ENCODE measurements around the gene EYA2.

The EYA2 gene

DNA sequence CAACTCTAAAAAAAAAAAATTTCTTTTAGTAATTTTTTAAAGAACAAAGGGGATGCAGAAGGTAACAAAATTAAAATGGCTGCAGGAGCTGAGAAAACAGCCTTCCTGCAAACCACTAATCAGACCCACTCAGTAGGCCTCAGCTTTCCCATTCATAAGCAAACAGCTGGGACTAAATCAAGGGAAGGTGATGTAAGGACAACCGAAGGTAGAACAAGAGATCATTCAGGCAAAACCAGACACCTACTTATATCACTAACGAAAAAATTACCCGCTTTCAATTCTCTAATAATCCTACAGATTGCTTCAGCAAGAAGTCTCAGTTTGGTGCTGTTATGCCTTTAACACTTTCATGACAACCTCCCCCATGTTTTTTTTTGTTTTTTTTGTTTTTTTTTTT is 337.9 kb downstream of the EYA2 start:
- Histone ChIP-seq H3K36me3 (ENCODE audit: control insufficient read depth, insufficient read depth, low read length) (peaks cover 73% of the 10 kb centered on the region), H3K27ac (ENCODE audit: insufficient read depth, low read length, poor library complexity, severe bottlenecking) (no peak overlapping the region)

DNA sequence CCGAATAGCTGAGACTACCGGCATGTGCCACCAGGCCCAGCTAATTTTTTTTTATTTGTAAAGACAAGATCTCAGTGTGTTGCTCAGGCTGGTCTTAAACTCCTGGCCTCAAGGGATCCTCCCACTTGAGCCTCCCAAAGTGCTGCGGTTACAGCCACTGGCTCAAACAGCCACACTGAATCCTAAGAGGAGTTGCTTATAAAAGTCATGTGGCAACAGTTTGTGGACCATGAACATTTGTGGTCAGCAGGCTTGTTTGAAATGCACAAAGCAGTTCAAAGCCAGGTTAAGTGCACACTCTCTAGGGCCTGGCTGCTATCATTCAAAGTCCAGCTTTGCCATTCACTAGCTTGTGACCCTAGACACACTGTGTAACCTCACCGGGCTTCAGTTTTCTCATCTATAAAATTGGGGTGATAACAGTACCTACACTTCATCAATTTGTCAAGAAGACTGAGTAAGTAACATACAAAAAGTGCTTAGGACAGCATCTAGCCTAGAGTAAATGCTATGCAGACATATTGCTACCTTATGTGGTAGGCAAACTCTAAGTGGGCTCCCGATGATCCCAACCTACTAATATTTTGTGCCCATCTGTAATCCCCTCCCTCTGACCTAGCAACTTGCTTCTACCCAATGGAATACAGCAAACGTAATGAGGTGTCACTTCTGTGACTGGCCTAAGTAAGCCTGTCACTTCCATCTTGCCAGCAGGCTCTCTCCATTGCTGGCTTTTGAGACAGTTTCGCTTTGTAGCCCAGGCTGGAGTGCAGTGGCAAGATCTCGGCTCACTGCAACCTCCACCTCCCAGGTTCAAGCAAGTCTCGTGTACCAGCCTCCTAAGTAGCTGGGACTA is 338.9 kb downstream of the EYA2 start:
- peaks cover 76% of the 10 kb centered on the region for H3K36me3 ChIP-seq (ENCODE audit: control insufficient read depth, insufficient read depth, low read length)
- no peaks in the 10 kb centered on the region for H3K9me3 ChIP-seq (ENCODE audit: control insufficient read depth, low read length)
- no peak overlapping the region for H3K27ac ChIP-seq (ENCODE audit: insufficient read depth, low read length, poor library complexity, severe bottlenecking)
- DNase-seq = no peak
- H3K4me3 ChIP-seq (ENCODE audit: insufficient read depth, low read depth, low read length, poor library complexity, severe bottlenecking) = no peak overlapping the region
- H3K27me3 ChIP-seq (replicated peaks; ENCODE audit: control insufficient read depth, insufficient read depth, low read length, poor library complexity, severe bottlenecking) = no peaks in the 10 kb centered on the region
- H3K4me1 ChIP-seq (ENCODE audit: control insufficient read depth, insufficient read depth, low read length, poor library complexity, severe bottlenecking) = no peaks in the 10 kb centered on the region

More for the DNA sequence above, 337.9 kb downstream of the EYA2 start:
- H3K27me3 ChIP-seq (replicated peaks; ENCODE audit: control insufficient read depth, insufficient read depth, low read length, poor library complexity, severe bottlenecking) = no peaks in the 10 kb centered on the region
- DNase-seq = no peak
- no peak overlapping the region for H3K4me3 ChIP-seq (ENCODE audit: insufficient read depth, low read depth, low read length, poor library complexity, severe bottlenecking)
- no peaks in the 10 kb centered on the region for H3K4me1 ChIP-seq (ENCODE audit: control insufficient read depth, insufficient read depth, low read length, poor library complexity, severe bottlenecking)
- H3K9me3 ChIP-seq (ENCODE audit: control insufficient read depth, low read length) = no peaks in the 10 kb centered on the region

DNA sequence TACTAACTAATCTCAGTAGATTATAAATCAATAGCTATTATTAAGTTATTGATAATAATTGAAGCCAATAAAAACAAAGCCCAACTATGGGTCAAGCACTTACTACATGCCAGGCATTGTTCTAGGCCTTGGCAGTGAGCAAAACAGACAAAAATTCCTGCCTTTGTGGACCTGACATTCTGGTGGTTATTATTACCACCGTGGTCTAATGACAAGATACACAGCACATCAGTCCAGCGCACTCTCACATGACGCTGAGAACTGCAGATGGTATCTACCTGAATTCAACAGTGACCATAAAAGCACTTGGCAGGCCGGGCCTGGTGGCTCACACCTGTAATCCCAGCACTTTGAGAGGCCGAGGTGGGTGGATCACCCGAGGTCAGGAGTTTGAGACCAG is 340.5 kb downstream of the EYA2 start:
- H3K27me3 ChIP-seq (replicated peaks; ENCODE audit: control insufficient read depth, insufficient read depth, low read length, poor library complexity, severe bottlenecking) = no peaks in the 10 kb centered on the region
- no peaks in the 10 kb centered on the region for H3K4me1 ChIP-seq (ENCODE audit: control insufficient read depth, insufficient read depth, low read length, poor library complexity, severe bottlenecking)
- peaks cover 73% of the 10 kb centered on the region for H3K36me3 ChIP-seq (ENCODE audit: control insufficient read depth, insufficient read depth, low read length)
- no peak overlapping the region for H3K4me3 ChIP-seq (ENCODE audit: insufficient read depth, low read depth, low read length, poor library complexity, severe bottlenecking)
- H3K27ac ChIP-seq (ENCODE audit: insufficient read depth, low read length, poor library complexity, severe bottlenecking) = no peak overlapping the region
- no peaks in the 10 kb centered on the region for H3K9me3 ChIP-seq (ENCODE audit: control insufficient read depth, low read length)
- no peak for DNase-seq

DNA sequence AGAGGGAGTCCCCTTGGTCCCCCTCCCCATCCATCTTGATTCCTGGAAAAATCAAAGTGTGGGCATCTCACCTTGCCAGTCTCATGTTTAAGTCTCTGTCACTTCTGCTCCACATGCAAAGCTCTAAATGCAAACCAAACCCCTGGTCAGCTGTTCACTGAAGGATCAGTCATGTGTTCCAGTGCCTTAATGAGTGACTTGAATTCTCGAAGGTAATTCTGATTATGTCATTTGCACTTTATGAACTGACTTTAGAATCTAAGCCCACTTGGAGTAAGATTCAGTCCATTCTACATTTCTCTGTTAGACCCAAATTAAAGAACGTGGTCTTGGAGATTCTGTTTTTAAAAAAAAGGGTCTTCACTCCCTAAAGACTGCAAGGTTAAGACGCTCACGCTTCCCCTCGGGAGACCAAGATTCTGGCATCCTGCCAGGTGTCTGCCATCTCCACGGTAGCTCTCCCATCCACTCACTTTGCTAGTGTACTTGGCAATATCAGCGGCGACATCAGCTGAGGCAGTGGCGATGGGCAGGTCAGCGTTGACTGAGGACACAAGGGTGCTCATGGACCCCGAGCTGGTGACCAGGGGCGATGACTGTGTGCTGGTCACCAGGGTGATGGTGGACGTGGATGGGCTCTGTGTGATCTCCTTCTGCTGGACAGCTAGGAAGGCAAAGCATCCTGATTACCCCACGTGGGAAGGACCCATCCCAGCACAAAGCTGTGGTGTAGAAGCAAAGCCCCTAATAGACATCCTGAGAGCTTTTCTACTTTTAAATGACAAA is 341.4 kb downstream of the EYA2 start:
- Histone ChIP-seq H3K27me3 (replicated peaks; ENCODE audit: control insufficient read depth, insufficient read depth, low read length, poor library complexity, severe bottlenecking) (no peaks in the 10 kb centered on the region), H3K36me3 (ENCODE audit: control insufficient read depth, insufficient read depth, low read length) (peaks cover 68% of the 10 kb centered on the region), H3K4me1 (ENCODE audit: control insufficient read depth, insufficient read depth, low read length, poor library complexity, severe bottlenecking) (no peaks in the 10 kb centered on the region)

DNA sequence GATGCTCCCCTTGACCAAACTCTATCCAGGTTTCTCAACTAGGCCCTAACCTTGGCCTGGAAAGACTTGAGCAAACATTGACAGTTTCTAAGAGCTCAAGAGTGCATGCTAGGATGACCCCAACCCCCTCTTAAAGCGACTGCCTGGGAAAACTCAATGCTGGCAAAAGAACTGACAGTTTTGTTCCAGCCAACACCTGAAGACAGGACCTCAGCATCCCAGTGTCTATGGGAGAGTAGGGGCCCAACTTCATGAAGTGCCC is 341.9 kb downstream of the EYA2 start:
- peaks cover 65% of the 10 kb centered on the region for H3K36me3 ChIP-seq (ENCODE audit: control insufficient read depth, insufficient read depth, low read length)

More for the DNA sequence above, 341.4 kb downstream of the EYA2 start:
- H3K9me3 ChIP-seq (ENCODE audit: control insufficient read depth, low read length) = no peaks in the 10 kb centered on the region
- no peak overlapping the region for H3K27ac ChIP-seq (ENCODE audit: insufficient read depth, low read length, poor library complexity, severe bottlenecking)
- no peak for DNase-seq
- H3K4me3 ChIP-seq (ENCODE audit: insufficient read depth, low read depth, low read length, poor library complexity, severe bottlenecking) = no peak overlapping the region

DNA sequence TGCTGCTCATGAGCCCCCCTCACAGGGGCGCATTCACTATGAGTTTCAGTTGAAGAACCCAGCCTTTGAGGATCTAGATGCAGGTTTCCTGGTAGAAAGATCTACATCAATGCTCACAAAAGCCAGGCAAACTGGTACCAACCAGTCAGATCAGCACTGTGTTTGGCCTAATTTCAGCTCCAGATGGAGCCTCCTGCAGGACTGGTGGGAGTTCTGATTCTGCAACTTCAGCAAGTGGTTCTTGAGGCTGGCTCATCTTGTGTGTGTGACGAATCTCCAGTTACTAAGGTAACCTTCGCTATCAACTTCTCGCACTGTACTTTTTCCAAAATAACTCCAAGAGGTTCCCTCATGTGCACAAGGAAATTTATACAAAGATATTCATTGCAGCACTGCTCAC is 343.1 kb downstream of the EYA2 start:
- Histone ChIP-seq H3K27ac (ENCODE audit: insufficient read depth, low read length, poor library complexity, severe bottlenecking) (no peak overlapping the region), H3K4me1 (ENCODE audit: control insufficient read depth, insufficient read depth, low read length, poor library complexity, severe bottlenecking) (no peaks in the 10 kb centered on the region), H3K27me3 (replicated peaks; ENCODE audit: control insufficient read depth, insufficient read depth, low read length, poor library complexity, severe bottlenecking) (no peaks in the 10 kb centered on the region), H3K4me3 (ENCODE audit: insufficient read depth, low read depth, low read length, poor library complexity, severe bottlenecking) (no peak overlapping the region), H3K9me3 (ENCODE audit: control insufficient read depth, low read length) (no peaks in the 10 kb centered on the region), H3K36me3 (ENCODE audit: control insufficient read depth, insufficient read depth, low read length) (peaks cover 67% of the 10 kb centered on the region)
- no peak for DNase-seq

More for the DNA sequence above, 341.9 kb downstream of the EYA2 start:
- no peak for DNase-seq
- no peak overlapping the region for H3K27ac ChIP-seq (ENCODE audit: insufficient read depth, low read length, poor library complexity, severe bottlenecking)
- no peaks in the 10 kb centered on the region for H3K4me1 ChIP-seq (ENCODE audit: control insufficient read depth, insufficient read depth, low read length, poor library complexity, severe bottlenecking)
- H3K4me3 ChIP-seq (ENCODE audit: insufficient read depth, low read depth, low read length, poor library complexity, severe bottlenecking) = no peak overlapping the region
- no peaks in the 10 kb centered on the region for H3K27me3 ChIP-seq (replicated peaks; ENCODE audit: control insufficient read depth, insufficient read depth, low read length, poor library complexity, severe bottlenecking)
- H3K9me3 ChIP-seq (ENCODE audit: control insufficient read depth, low read length) = no peaks in the 10 kb centered on the region

All from effector memory CD4-positive, alpha-beta T cell (primary cell).